COLO668 (cell line): ENCODE results near the gene NCKAP5.
"Not testable (repeated sequence)": the region's sequence is repeated elsewhere in the genome, so short reads cannot be mapped to it uniquely, and the experiment has no call there.

Experiments
- DNase-seq: peaks from one replicate; lab custom pipeline; 2025; ENCODE audit not compliant: unreplicated experiment; lab: John Stamatoyannopoulos, UW

Gene NCKAP5

GRCh38 chr2:132849118-132849517, 719.1 kb downstream of the NCKAP5 start:
- DNase-seq, result no peak

GRCh38 chr2:132845339-132845738, 722.9 kb downstream of the NCKAP5 start:
- no peak for DNase-seq

- no peak for DNase-seq
These were observed 723.7 kb downstream of the NCKAP5 start for GRCh38 chr2:132844585-132844984.

GRCh38 chr2:132837769-132838168, 730.5 kb downstream of the NCKAP5 start:
- DNase-seq, result no peak

GRCh38 chr2:132830321-132830827, 737.9 kb downstream of the NCKAP5 start:
- DNase-seq, result no peak

DNA sequence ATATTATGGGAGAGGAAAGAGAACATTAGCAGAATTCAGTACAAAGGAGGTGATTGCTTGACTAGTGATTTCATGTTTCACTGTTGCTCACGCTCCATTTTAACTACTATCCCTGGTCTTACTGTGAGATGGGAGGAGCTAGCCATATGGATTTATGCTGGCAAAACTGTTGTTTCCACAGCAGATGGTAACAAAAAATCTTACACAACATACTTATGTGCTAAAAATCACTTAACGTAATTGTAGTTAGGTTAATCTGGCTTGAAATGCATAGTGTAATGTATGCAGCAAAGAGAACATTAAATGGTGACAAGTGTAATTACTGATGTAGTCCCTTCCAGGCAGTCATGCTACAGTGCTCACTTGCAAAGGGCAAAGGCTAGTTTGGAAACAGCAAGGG, 742.7 kb downstream of the NCKAP5 start:
- DNase-seq, result no peak

DNA sequence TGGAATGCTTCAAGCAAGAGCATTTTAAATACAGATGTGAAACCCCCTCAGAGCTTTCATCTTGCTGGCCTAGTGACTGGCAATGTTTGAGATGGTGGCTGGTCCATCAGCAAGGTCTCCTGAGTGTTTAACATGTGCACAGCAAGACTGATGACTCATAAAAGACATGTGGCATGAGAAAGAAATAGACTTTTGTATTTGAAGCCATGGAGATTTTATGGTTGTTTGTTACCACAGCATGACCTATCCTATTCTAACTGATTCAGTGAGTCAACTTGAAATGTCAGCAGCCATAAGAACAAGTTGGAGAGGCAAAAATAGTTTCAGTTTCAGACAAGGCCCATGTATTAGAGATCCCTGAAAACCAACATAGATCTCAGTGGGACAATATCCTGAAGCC, 743.5 kb downstream of the NCKAP5 start:
- DNase-seq, result no peak

- DNase-seq, result no peak
These were observed 752.0 kb downstream of the NCKAP5 start for GRCh38 chr2:132816234-132816633.

GRCh38 chr2:132815516-132815915, 752.7 kb downstream of the NCKAP5 start:
- no peak for DNase-seq

DNA sequence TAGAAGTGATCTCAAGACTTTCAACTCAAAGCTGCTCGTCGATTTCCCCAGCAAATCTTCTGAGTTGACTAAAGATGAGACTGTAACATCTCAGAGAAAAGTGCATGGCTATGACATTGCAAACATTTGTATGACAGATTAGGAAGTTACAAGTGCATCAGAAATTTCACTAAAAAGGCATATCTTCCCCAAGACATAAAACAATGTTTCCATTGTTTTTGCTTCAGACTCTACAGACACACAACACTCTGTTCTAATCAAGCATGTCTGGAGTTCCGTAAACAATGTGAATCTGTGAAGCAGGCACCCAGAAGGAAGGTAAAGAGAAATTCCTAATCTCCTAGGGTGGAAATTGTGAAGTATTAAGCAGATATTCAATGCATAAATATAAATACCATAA, 753.6 kb downstream of the NCKAP5 start:
- DNase-seq, result no peak

GRCh38 chr2:132813422-132813821, 754.8 kb downstream of the NCKAP5 start:
- no peak for DNase-seq

DNA sequence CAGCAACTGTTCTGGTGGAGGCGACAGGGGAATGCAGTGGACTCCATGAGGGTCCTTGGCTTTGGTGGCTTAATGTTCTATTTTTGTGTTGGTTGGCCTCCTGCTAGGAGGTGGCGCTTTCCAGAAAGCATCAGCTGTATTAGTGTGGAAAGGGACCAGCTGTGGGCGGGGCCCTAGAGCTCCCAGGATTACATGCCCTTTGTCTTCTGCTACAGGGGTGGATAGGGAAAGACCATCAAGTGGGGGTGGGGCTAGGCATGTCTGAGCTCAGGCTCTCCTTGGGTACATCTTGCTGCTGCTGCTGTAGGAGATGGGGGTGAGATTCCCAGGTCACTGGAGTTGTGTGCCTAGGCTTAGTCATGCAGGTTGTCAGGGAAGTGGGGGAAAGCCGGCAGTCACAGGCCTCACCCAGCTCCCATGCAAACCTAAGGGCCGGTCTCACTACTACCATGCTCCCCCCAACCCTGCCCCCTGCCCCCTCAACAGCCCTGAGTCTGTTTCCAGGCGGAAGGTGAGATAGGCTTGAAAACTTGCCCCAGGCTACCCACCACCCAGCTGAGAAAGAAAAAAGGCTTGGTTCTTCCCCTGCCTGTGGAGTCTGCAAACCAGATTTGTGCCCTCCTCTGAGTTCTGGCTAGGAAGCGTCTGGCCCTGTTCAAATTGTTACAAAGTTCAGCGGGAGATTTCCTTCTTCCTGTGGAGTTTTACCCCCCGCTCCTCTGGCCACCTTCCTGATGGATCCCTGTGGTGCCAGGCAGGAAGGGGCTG, 756.9 kb downstream of the NCKAP5 start:
- DNase-seq, result no peak

DNA sequence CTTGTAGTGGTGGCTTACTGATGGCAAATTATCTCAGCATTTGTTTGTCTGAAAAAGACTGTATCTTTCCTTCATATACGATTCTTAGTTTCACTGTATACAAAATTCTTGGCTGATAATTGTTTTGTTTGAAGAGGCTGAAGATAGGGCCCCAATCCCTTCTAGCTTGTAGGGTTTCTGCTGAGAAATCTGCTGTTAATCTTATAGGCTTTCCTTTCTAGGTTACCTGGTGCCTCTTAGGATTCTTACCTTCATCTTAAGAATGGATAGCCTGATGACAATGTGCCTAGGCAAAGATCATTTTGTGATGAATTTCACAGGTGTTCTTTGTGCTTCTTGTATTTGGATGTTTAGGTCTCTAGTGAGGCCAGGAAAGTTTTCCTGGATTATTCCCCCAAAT, 758.3 kb downstream of the NCKAP5 start:
- not testable (repeated sequence) for DNase-seq

GRCh38 chr2:132804051-132804450, 764.2 kb downstream of the NCKAP5 start:
- peak; percentile 32 for DNase-seq

DNA sequence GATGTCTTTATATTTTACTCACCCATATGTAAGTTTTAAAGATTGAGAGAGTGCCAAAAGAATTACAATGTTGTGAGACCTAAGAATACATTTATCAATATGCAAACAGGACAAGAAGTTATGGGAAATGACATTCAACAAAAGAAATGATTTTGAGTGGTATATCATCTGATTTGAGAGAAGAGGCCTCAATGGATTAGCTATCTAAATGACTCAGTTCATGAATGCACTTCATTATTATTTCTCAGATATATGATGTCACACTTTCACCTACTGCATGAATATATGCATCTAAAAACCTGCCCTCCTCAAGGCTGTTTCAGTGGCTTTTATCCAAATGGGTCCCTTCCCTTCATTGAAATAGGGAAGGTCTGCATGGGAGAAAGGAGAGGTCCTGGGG, 769.9 kb downstream of the NCKAP5 start:
- DNase-seq, result no peak

DNA sequence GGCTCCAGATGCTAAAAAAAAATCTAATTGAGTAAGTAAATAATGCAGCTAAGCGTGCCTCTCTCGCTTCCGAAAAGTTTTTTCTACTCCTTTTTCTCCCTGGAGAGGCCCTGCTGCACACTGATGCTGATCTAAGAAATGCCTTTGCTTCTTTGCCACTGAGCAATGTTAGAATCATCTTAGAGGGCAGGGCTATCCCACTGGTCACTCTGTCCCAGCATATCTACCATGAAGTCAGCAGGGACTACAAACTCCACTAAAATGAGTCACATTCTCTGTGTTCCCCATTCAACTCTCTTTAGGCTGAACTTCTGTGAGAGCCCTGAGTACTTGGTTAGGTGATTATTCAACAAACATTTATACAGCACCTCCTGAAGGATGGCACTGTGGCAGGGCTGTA, 770.7 kb downstream of the NCKAP5 start:
- no peak for DNase-seq

GRCh38 chr2:132797071-132797470, 771.2 kb downstream of the NCKAP5 start:
- no peak for DNase-seq

DNA sequence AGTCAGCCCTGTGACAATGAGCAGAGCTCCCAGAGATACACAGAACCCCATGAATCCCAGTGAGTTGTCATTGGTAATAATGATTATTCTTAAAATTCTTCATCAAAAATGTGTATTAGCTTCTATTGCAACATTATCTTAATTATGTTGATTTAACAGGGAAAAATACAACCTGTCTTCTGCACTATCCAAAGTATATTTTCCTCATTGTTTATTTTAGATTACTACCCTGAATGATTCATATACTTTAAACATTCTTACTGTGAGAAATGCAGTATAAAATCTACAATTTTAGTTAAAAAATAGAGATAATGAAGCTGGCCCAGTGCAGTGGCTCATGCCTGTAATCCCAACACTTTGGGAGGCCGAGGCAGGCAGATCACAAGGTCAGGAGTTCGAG, 773.0 kb downstream of the NCKAP5 start:
- DNase-seq, result no peak

DNA sequence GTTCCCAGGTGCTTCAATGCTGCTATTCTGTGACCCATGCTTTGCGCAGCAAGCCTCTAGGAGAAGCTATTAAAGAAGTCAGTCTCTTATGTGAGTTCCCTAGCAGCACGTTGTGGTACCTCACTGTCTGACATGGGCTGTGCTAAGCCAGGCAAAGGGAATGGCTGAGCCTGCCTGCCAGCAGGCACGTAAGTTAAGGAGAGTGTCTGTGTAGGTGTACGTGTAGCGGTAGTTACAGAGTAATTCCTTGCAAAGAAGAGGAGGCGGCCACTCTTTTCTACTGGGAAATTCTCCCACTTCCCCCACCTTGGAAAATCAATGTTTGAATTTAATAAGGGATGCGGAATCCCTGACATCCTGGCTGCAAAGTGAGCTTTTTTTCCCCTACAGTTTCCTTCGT, 774.7 kb downstream of the NCKAP5 start:
- DNase-seq, result no peak

GRCh38 chr2:132790207-132790785, 778.0 kb downstream of the NCKAP5 start:
- DNase-seq, result no peak

DNA sequence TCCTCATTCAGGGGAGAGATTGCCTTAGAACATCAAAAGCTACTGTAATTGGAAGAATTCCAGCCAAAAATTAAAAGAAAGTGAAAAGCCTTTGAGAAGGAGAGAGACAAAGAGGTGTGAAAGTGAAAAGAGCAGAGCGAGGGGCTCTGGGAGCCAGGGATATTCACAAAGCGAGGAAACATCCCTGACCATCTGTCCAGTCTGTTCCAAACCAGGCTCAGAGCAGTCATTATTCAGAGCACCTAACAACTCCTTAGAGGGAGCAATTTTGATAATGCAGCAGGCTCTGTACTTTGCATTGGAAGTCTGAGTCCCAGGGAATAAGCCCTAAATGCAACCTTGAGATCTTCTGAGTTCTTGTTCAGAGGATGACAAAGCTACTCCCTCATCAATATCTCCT, 779.2 kb downstream of the NCKAP5 start:
- no peak for DNase-seq

DNA sequence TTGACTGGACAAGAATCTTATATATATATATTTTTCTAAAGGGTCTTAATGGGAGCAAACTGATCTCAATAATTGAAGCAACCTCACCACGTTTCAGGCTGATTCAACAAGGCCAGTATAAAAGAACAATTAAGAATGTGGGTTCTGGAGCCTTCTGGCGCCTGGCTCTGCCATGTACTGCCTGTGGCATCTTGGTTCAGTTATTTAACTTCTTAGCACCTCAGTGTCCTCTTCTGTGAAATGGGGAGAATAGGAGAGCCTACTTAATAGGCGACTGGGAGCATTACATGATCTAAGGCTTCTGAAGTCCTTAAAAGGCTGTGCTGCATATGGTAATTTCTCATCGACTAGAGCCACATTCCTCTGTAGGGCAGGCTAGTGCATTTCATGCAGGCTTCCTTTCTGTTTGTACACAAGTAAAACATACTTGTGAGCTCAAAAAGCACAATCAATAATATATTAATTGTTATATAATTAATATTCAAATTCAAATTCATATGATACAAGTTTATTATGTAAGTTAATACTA, 779.9 kb downstream of the NCKAP5 start:
- no peak for DNase-seq
